GM12878 (cell line): Measurements from ENCODE around the gene PTPN5. TPM values are rescaled to one million over a fixed set of nuclear protein-coding genes. Genes with fewer than 3 reads are reported as not detected.

Experiments
- ATAC-seq: fragments of 200-7000 bp; cut with Tn5 transposase; 3 replicates; pipeline ENCODE4 v1.9.1; 2020; ENCODE audit warnings: mild to moderate bottlenecking, moderate library complexity
- BruUV-seq: library from RNA; stranded (reverse); fragments of 400-500 nt; replicated peaks from 2 replicates; lab custom pipeline; 2021; lab: Mats Ljungman, UMichigan
- CTCF ChIA-PET: fragments of 300-600 bp; sonication (Branson Sonifier 250); formaldehyde crosslinking; extraction: SDS; loops from one replicate; lab custom pipeline; 2021; ENCODE audit warnings: inconsistent platforms; lab: Yijun Ruan, JAX
- POLR2A ChIA-PET: fragments of 350-600 bp; formaldehyde crosslinking; extraction: SDS; loops from one replicate; lab custom pipeline; 2021; ENCODE audit warnings: inconsistent platforms; lab: Charles Lee
- RAD21 ChIA-PET: fragments of 300-600 bp; sonication (Branson Sonifier 250); formaldehyde crosslinking; loops from one replicate; lab custom pipeline; 2023; ENCODE audit warnings: antibody characterized with exemption; ENCODE audit not compliant: unreplicated experiment; lab: Charles Lee
- SMC1A ChIA-PET: fragments of 300-600 bp; sonication (Branson Sonifier 250); formaldehyde crosslinking; loops from one replicate; lab custom pipeline; 2023; ENCODE audit not compliant: unreplicated experiment, uncharacterized antibody; lab: Charles Lee
- DNase-seq: peaks from one replicate; pipeline ENCODE4 v3.0.0-alpha.2; 2011; ENCODE audit warnings: low read depth, low spot score
- FAIRE-seq: peaks from 3 replicates; lab custom pipeline; 2011; peaks lifted over from hg19 to GRCh38; lab: Jason Lieb, UNC
- H2AFZ ChIP-seq: 2 replicates; pipeline ENCODE4 v1.6.0; 2011; ENCODE audit warnings: low read depth, low read length, control low read depth; ENCODE audit not compliant: control insufficient read depth
- H3K27ac ChIP-seq: 2 replicates; pipeline ENCODE4 v1.5.1; 2011; ENCODE audit warnings: control low read depth; ENCODE audit not compliant: control insufficient read depth, insufficient read depth
- H3K27me3 ChIP-seq, 2 experiments: replicated peaks in 1 of 2; 2 replicates each; pipeline versions ENCODE4 v1.6.0 to v1.6.1; 2011; ENCODE audit warnings: low read length in 1 of 2; ENCODE audit not compliant: control insufficient read depth in 2 of 2, insufficient read depth in 2 of 2
- H3K36me3 ChIP-seq, 2 experiments: 2 replicates each; pipeline ENCODE4 v1.5.1; 2011; ENCODE audit warnings: low read length in 1 of 2; ENCODE audit not compliant: control insufficient read depth in 2 of 2, insufficient read depth in 2 of 2
- H3K4me1 ChIP-seq: 2 replicates; pipeline ENCODE4 v1.6.1; 2011; ENCODE audit warnings: mild to moderate bottlenecking, low read length, moderate library complexity, mixed read lengths; ENCODE audit not compliant: control insufficient read depth, insufficient read depth
- H3K4me2 ChIP-seq: 2 replicates; pipeline ENCODE4 v1.6.0; 2011; ENCODE audit warnings: control low read depth; ENCODE audit not compliant: control insufficient read depth, insufficient read depth
- H3K4me3 ChIP-seq: fragments of 200-600 bp; sonication (generic); 2 replicates; pipeline ENCODE4 v1.5.1; 2016
- H3K79me2 ChIP-seq: 2 replicates; pipeline ENCODE4 v1.6.0; 2011; ENCODE audit warnings: low read length; ENCODE audit not compliant: control insufficient read depth, insufficient read depth
- H3K9ac ChIP-seq: 2 replicates; pipeline ENCODE4 v1.8.0; 2011; ENCODE audit warnings: low read length, control low read depth, mixed read lengths; ENCODE audit not compliant: control insufficient read depth, insufficient read depth
- H3K9me3 ChIP-seq: replicated peaks from 3 replicates; pipeline ENCODE4 v1.5.1; 2011; ENCODE audit warnings: mild to moderate bottlenecking, low read length; ENCODE audit not compliant: control insufficient read depth, insufficient read depth
- H4K20me1 ChIP-seq: 2 replicates; pipeline ENCODE4 v1.6.0; 2011; ENCODE audit not compliant: control insufficient read depth, insufficient read depth
- BACH1 ChIP-seq: fragments of 450-650 bp; IDR thresholded peaks from 2 replicates; pipeline ENCODE4 v1.6.1; 2017; ENCODE audit warnings: mild to moderate bottlenecking, borderline replicate concordance
- CHD4 ChIP-seq: fragments of 200-600 bp; sonication (generic); IDR thresholded peaks from 2 replicates; pipeline ENCODE4 v1.6.1; 2016; ENCODE audit warnings: mild to moderate bottlenecking
- CTCF ChIP-seq, 3 experiments: IDR thresholded peaks in 2 of 3; conservative IDR thresholded peaks in 1 of 3; 2 replicates each; pipeline ENCODE4 v1.5.1; 2011; ENCODE audit warnings: low read depth in 3 of 3, low read length in 3 of 3, mild to moderate bottlenecking in 3 of 3, control low read depth in 2 of 3, moderate library complexity in 2 of 3, inconsistent platforms in 1 of 3, mixed read lengths in 1 of 3; ENCODE audit not compliant: control insufficient read depth in 2 of 3, insufficient read depth in 1 of 3; ENCODE audit errors: extremely low read depth in 1 of 3
- EED ChIP-seq: sonication (generic); IDR thresholded peaks from 2 replicates; pipeline ENCODE4 v1.6.1; 2016; ENCODE audit warnings: antibody characterized with exemption, low read depth
- HCFC1 ChIP-seq: fragments of 150-350 bp; IDR thresholded peaks from 2 replicates; pipeline ENCODE4 v1.6.1; 2014; ENCODE audit warnings: low read length
- HSF1 ChIP-seq: fragments of 150-350 bp; IDR thresholded peaks from 2 replicates; pipeline ENCODE4 v1.6.1; 2014; ENCODE audit warnings: mild to moderate bottlenecking, low read depth, low read length
- IRF4 ChIP-seq: IDR thresholded peaks from 2 replicates; pipeline ENCODE4 v1.6.1; 2011; ENCODE audit warnings: low read depth, low read length
- KAT2A ChIP-seq: conservative IDR thresholded peaks from 2 replicates; pipeline ENCODE4 v1.6.1; 2011; ENCODE audit warnings: low read depth, low read length; ENCODE audit not compliant: control insufficient read depth
- MEF2A ChIP-seq: IDR thresholded peaks from 2 replicates; pipeline ENCODE4 v1.6.1; 2011; ENCODE audit warnings: low read depth, mild to moderate bottlenecking, low read length, moderate library complexity; ENCODE audit not compliant: insufficient read depth
- MXI1 ChIP-seq: fragments of 150-350 bp; IDR thresholded peaks from 2 replicates; pipeline ENCODE4 v1.6.1; 2011; ENCODE audit warnings: low read depth, mild to moderate bottlenecking, inconsistent platforms, low read length, improper control_type of control experiment
- NFYA ChIP-seq: IDR thresholded peaks from 2 replicates; pipeline ENCODE4 v1.6.1; 2011; ENCODE audit warnings: low read depth, mild to moderate bottlenecking, low read length, improper control_type of control experiment, borderline replicate concordance
- POLR2A ChIP-seq: IDR thresholded peaks from 2 replicates; pipeline ENCODE4 v1.6.1; 2011; ENCODE audit warnings: low read depth, mild to moderate bottlenecking, low read length
- POLR2AphosphoS5 ChIP-seq: IDR thresholded peaks from 2 replicates; pipeline ENCODE4 v1.6.1; 2011; ENCODE audit warnings: mild to moderate bottlenecking, low read length, inconsistent platforms
- SIX5 ChIP-seq: IDR thresholded peaks from 2 replicates; pipeline ENCODE4 v1.6.1; 2011; ENCODE audit warnings: mild to moderate bottlenecking, low read depth, low read length, moderate library complexity; ENCODE audit not compliant: severe bottlenecking
- SMC3 ChIP-seq: IDR thresholded peaks from 2 replicates; pipeline ENCODE4 v1.6.1; 2011; ENCODE audit warnings: low read length, improper control_type of control experiment, borderline replicate concordance
- YY1 ChIP-seq: IDR thresholded peaks from 2 replicates; pipeline ENCODE4 v1.6.1; 2011; ENCODE audit warnings: low read depth, mild to moderate bottlenecking, low read length
- WGBS: methylation state at CpG from one replicate; pipeline ENCODE4 v1.1.6; 2016; ENCODE audit warnings: low lambda C conversion rate; ENCODE audit not compliant: insufficient replicate concordance, insufficient coverage; ENCODE audit errors: missing lambda C conversion rate; 5-methylcytosine and 5-hydroxymethylcytosine counted together
- in situ Hi-C: fragments of 300-500 bp; cut with MboI; formaldehyde crosslinking; loops from 9 replicates; pipeline ENCODE4 v1.14.3; 2018; ENCODE audit warnings: mixed read lengths
- intact Hi-C: fragments of 100-400 bp; cut with micrococcal nuclease; formaldehyde crosslinking; loops from one replicate; pipeline ENCODE4 v1.14.2; 2022; ENCODE audit not compliant: unreplicated experiment
- polyA plus RNA-seq, 11 experiments: library from polyadenylated mRNA; depleted of rRNA in 4 of 11; unstranded in 6 of 11; stranded (reverse) in 5 of 11; fragments of >200 nt; fragmentation: Nextera tagmentation in 4 of 11; fragmentation: Illumina TruSeq in 1 of 11; extraction: Ambion mirVana in 4 of 11; extraction: Trizol in 1 of 11; gene quantifications; 1 replicate in 1 of 11; 2 replicates in 10 of 11; pipeline versions ENCODE4 v1.2.1 to v1.2.3, GENCODE V29; 2011 to 2016; ENCODE audit warnings: inconsistent platforms in 2 of 11, missing spikeins in 2 of 11, low read depth in 1 of 11
- total RNA-seq, 4 experiments: library from RNA; depleted of rRNA in 3 of 4; stranded (reverse); fragments of >200 nt in 3 of 4; fragmentation: Illumina TruSeq in 1 of 4; extraction: Trizol in 1 of 4; gene quantifications; 2 replicates each; pipeline versions ENCODE4 v1.2.1 to v1.2.3, GENCODE V29; 2013 to 2021
- TF ChIP-seq, protein P1 (sequence below): fragments of 450-650 bp; formaldehyde crosslinking; IDR thresholded peaks from 2 replicates; pipeline ENCODE4 v1.5.0; 2022; ENCODE audit warnings: mild to moderate bottlenecking, missing genetic modification characterization

Gene PTPN5
- total and polyA plus RNA-seq, 10 of the 15 experiments (the other 5 are each of a cell fraction or from before 2014, with no cell fraction given): 0.04 to 0.06 (median 0.05) TPM; not detected in 7

DNA sequence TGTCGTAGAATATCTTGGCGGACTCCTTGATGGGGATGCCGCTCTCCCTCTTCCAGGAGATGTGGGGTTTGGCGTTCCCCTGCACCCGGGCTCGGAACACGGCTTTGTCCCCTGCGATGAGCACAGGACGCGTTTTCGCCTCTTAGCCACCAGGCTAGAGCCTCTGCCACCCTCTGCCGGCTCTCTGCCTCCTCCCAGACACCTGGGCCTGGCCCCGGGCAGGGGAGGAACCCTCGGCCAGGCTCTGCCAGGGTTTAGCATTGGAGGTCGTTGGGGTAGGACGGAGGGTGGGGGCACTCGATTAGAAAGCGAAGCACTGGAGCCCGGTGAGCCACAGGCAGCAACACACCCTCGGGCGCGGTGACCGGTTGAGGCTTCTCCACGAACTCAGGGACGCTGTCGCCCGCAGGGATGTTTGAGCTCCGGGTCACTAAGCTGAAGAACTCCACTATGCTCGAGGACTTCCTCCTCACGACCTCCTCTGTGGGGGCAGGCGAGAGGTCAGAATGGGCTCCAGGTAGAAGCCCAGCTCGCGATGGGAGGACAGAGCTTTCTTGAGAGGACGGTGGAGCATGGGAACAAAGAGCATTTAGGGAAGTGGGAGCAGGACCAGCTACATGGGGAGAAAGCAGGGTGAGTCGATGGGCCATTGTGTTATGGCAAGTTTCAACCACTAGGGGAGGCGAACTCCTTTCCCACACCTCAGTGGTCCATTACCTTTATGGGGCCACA is 69.9 kb downstream of the PTPN5 start:
- ChIA-PET RAD21 (interaction anchor here (0.8 to 4.0 kb wide), 24 partner anchors 9 to 478 kb away, joined by 3 to 40 read pairs (median 4); partner anchors contain the start of genes GTF2H1 and MRGPRX2), POLR2A (interaction anchor here (1.0 to 1.3 kb wide), 3 partner anchors 10 to 182 kb away, joined by 3 to 4 read pairs (median 4); no protein-coding TSS in a partner anchor), CTCF (interaction anchor here (0.6 to 8.0 kb wide), 54 partner anchors 9 to 614 kb away, joined by 3 to 131 read pairs (median 5); partner anchors contain the start of gene TSG101), SMC1A (interaction anchor here (0.6 to 4.4 kb wide), 27 partner anchors 9 to 606 kb away, joined by 3 to 44 read pairs (median 4); partner anchors contain the start of gene UEVLD)
- DNase-seq (no peak), FAIRE-seq (peak; percentile 90), ATAC-seq (peak; percentile 91)
- 1% methylated on average over 32 of the region's 36 CpGs for WGBS
- H3K27ac ChIP-seq: no peak overlapping the region
- intact Hi-C loops: loop anchor here (2.0 to 10.0 kb wide), 3 partner anchors 41 to 477 kb away; partner anchors contain the start of gene SAA2
- peak overlapping the region; percentile 71 for H3K4me3 ChIP-seq
- H3K27me3 ChIP-seq: no peaks in the 10 kb centered on the region; a peak in 3 of 4 replicates
- in situ Hi-C loops: no loop called here
- peaks cover 9% of the 10 kb centered on the region for H3K4me1 ChIP-seq
- H3K9me3 ChIP-seq: no peaks in the 10 kb centered on the region
- H2AFZ ChIP-seq: peak overlapping the region; percentile 76
- peak overlapping the region; percentile 89 for H3K4me2 ChIP-seq
- H3K79me2 ChIP-seq: no peaks in the 10 kb centered on the region
- no peaks in the 10 kb centered on the region for H4K20me1 ChIP-seq
- peak overlapping the region; percentile 56 for H3K9ac ChIP-seq
- BruUV-seq: no TSS peak
- H3K36me3 ChIP-seq: no peaks in the 10 kb centered on the region
- TF ChIP-seq MEF2A (no peak), CTCF (IDR thresholded peaks at IDR 0.05 in 2 of 3, conservative IDR thresholded peaks at IDR 0.05 in 1 of 3; ENCODE audit: control insufficient read depth in 2 of 3, extremely low read depth in 1 of 3, insufficient read depth in 1 of 3, low read depth in 3 of 3, low read length in 3 of 3) (peak; percentile 78 to 92 (median 87)), NFYA (no peak), YY1 (0 out of 2 replicates have a peak, but pooled peaks have one; percentile 37), IRF4 (peak; percentile 76; the same call in 1 of the 2 replicates), POLR2A (no peak), CHD4 (no peak), HSF1 (no peak), SIX5 (no peak), KAT2A (no peak), HCFC1 (no peak), SMC3 (peak; percentile 26; the same call in 1 of the 2 replicates), BACH1 (no peak), MXI1 (no peak), EED (peak; percentile 33; the same call in 1 of the 2 replicates), POLR2AphosphoS5 (no peak)
- TF ChIP-seq, protein P1, sequence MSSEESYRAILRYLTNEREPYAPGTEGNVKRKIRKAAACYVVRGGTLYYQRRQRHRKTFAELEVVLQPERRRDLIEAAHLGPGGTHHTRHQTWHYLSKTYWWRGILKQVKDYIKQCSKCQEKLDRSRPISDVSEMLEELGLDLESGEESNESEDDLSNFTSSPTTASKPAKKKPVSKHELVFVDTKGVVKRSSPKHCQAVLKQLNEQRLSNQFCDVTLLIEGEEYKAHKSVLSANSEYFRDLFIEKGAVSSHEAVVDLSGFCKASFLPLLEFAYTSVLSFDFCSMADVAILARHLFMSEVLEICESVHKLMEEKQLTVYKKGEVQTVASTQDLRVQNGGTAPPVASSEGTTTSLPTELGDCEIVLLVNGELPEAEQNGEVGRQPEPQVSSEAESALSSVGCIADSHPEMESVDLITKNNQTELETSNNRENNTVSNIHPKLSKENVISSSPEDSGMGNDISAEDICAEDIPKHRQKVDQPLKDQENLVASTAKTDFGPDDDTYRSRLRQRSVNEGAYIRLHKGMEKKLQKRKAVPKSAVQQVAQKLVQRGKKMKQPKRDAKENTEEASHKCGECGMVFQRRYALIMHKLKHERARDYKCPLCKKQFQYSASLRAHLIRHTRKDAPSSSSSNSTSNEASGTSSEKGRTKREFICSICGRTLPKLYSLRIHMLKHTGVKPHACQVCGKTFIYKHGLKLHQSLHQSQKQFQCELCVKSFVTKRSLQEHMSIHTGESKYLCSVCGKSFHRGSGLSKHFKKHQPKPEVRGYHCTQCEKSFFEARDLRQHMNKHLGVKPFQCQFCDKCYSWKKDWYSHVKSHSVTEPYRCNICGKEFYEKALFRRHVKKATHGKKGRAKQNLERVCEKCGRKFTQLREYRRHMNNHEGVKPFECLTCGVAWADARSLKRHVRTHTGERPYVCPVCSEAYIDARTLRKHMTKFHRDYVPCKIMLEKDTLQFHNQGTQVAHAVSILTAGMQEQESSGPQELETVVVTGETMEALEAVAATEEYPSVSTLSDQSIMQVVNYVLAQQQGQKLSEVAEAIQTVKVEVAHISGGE (CRISPR knock-in tag): no peak
